ENCODE measurements around the gene HLCS.

The HLCS gene

GRCh38 chr21:36704958-36705678 lies 261.4 kb downstream of the HLCS start:
- CTCF ChIA-PET: interaction anchor here (1.0 to 1.1 kb wide), 2 partner anchors 75 to 212 kb away, joined by 3 to 4 read pairs; no protein-coding TSS in a partner anchor
- no peak for DNase-seq (ENCODE audit: low read depth, low spot score)
- TF ChIP-seq CTCF (IDR thresholded peaks at IDR 0.05; ENCODE audit: insufficient read depth, low read length, missing control alignments): no peak
- POLR2A ChIA-PET: no interaction called here
- no peak overlapping the region for H3K4me3 ChIP-seq (ENCODE audit: low read depth, low read length)

GRCh38 chr21:36704281-36704957 lies 262.1 kb downstream of the HLCS start:
- no peak overlapping the region for H3K4me3 ChIP-seq (ENCODE audit: low read depth, low read length)
- no peak for TF ChIP-seq CTCF (IDR thresholded peaks at IDR 0.05; ENCODE audit: insufficient read depth, low read length, missing control alignments)
- ChIA-PET CTCF (interaction anchor here (1.1 to 1.2 kb wide), 2 partner anchors 9 to 74 kb away, joined by 3 read pairs; no protein-coding TSS in a partner anchor), POLR2A (no interaction called here)
- no peak for DNase-seq (ENCODE audit: low read depth, low spot score)

- POLR2A ChIA-PET: no interaction called here
- no peak for DNase-seq (ENCODE audit: low read depth, low spot score)
- CTCF ChIA-PET: interaction anchor here (1.2 to 2.4 kb wide), 2 partner anchors 9 to 223 kb away, joined by 3 to 9 read pairs; no protein-coding TSS in a partner anchor
- H3K4me3 ChIP-seq (ENCODE audit: low read depth, low read length): no peak overlapping the region
- TF ChIP-seq CTCF (IDR thresholded peaks at IDR 0.05; ENCODE audit: insufficient read depth, low read length, missing control alignments): no peak
These were observed 262.7 kb downstream of the HLCS start for GRCh38 chr21:36703626-36704280.

GRCh38 chr21:36703123-36703522 lies 263.3 kb downstream of the HLCS start:
- H3K4me3 ChIP-seq (ENCODE audit: low read depth, low read length): no peak overlapping the region
- CTCF ChIA-PET: interaction anchor here (1.2 to 2.7 kb wide), 4 partner anchors 8 to 224 kb away, joined by 3 to 10 read pairs (median 6); no protein-coding TSS in a partner anchor
- POLR2A ChIA-PET: no interaction called here
- DNase-seq (ENCODE audit: low read depth, low spot score): no peak
- TF ChIP-seq CTCF (IDR thresholded peaks at IDR 0.05; ENCODE audit: insufficient read depth, low read length, missing control alignments): no peak

- TF ChIP-seq CTCF (IDR thresholded peaks at IDR 0.05; ENCODE audit: insufficient read depth, low read length, missing control alignments): no peak
- ChIA-PET CTCF (interaction anchor here (1.4 to 2.7 kb wide), 3 partner anchors 8 to 224 kb away, joined by 4 to 10 read pairs (median 9); no protein-coding TSS in a partner anchor), POLR2A (no interaction called here)
- no peak for DNase-seq (ENCODE audit: low read depth, low spot score)
- no peak overlapping the region for H3K4me3 ChIP-seq (ENCODE audit: low read depth, low read length)
These were observed 263.9 kb downstream of the HLCS start for GRCh38 chr21:36702622-36702968.

Data from AG04449 (cell line).